GM19455 (cell line): ENCODE measurements around the gene TREML1.

ENCODE experiments used
- ATAC-seq: cut with Tn5 transposase; IDR thresholded peaks from one replicate; pipeline ENCODE4 v1.9.1; 2021; ENCODE audit not compliant: unreplicated experiment

Gene TREML1

DNA sequence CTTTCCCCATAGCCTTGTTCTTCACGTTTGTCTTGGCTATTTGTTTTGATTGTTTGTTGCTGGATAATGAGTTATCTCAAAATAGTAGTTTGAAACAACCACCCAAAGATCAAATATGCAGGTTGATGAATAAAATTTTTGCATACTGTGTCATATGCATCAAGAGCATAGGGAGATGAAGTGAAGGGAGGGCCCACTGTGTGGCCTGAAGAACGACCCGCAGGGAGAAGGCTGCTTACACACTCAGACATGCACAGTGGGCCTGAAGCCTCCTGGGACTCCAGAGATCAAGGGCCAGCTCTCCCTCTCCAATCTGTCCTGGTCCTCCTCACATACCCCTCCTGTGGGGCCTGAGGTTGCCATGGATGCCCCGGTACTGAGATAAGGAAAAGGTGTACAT is 25.0 kb upstream of the TREML1 start:
- no peak for ATAC-seq

DNA sequence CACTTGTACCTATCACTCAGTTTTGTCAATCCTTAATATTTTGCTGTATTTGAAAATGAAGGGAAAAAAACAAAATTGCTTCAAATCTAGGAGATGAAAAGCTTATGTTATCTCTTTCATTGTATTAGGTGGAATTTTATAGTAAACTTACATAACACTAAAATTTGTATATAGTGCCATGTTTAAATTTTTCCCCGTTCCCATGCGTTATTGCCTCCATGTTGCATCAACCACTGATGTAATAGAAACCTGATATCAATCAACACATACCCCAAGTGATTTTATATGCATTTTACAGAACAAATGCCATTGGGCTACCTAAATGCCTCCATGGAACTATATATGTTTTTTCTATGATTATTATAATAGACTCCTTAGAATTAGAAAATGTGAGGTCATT is 23.5 kb upstream of the TREML1 start:
- no peak for ATAC-seq

DNA sequence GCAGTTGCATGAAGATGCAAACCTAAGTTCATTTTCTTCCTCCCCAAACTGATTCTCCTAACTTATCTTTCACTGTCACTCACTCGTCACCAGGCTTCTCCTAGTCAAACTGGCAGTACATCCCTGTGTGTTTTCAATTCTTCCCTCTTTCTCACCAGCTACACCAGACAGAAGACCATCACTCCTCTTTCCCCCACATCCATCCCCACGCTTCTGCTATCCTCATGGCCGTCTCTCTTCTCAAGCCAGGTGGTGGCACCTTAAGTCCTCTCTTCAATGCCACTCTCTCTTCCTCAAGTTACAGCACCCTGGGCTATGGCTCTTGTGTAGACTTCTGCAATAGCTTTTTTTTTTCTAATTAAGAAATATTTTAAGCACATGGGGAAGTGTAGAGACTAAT is 23.1 kb upstream of the TREML1 start:
- no peak for ATAC-seq

DNA sequence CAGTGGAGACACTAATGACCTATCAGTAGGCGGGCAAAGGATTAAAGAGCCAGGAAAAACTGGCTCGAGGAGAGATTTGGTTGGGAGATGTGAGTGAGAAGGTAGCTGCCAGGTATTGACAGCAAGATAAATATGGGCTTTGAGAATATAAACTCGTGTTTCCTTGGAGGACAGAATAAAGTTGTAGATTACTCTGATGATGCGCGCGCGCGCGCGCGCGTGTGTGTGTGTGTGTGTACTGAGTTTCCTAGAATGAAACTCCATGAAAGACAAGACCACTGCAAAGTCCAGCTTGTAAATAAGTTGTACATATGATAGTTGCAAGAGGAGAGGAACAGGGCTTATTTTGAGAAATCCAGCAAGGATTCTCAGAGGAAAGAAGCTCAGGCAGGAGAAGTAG is 22.0 kb upstream of the TREML1 start:
- ATAC-seq: no peak

DNA sequence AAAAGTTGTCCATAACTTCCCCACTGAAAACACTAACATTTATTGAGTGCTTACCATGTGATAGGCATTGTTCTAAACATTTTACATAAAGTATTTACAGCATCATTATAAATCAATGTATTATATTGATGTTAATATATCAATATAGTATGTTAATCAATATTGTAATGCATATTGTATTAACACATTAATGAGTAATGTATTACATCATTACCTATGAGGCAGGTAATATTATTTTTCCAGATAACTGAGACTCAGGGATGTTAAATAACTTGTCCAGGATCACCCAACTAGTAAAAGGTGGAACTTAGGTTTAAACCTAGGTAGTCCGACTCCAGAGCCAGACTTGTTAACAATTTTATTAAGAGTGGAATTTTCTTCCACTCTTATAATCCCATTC is 20.9 kb upstream of the TREML1 start:
- ATAC-seq: no peak

DNA sequence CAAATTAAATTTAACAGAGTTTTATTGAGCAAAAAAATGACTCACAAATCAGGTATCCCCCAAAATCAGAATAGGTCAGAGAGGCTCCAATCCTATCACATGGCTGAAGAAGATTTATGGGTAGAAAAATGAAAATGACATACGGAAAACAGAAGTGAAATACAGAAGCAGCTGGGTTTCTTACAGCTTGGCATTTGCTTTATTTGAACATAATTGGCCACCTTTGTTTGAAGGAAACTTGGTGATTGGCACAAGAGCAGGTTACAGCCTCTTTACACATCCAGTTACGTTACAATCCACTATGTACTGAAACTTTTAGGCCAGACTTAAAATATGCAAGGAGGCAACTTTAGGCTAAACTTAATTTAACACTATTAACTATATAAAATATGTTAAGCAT is 20.5 kb upstream of the TREML1 start:
- no peak for ATAC-seq

DNA sequence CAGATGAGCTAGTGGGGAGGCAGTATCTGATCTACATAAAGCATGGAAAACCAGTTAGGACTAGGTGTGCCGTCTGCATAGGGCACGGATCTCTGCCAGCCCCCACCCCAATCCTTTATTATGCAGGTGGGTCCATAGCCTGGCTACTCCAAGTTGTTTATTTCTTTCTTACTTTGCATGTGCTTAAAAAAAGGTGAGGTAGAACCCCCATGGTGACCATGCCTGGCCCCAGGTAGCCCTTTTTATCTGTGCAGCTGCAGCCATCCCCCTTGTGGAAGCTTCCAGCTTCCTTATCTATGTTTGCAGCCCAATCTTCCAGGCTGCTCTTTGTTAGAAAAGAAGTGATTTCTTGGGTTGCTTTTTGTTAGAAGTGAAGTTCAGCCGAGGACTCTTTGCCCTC is 17.8 kb upstream of the TREML1 start:
- no peak for ATAC-seq

DNA sequence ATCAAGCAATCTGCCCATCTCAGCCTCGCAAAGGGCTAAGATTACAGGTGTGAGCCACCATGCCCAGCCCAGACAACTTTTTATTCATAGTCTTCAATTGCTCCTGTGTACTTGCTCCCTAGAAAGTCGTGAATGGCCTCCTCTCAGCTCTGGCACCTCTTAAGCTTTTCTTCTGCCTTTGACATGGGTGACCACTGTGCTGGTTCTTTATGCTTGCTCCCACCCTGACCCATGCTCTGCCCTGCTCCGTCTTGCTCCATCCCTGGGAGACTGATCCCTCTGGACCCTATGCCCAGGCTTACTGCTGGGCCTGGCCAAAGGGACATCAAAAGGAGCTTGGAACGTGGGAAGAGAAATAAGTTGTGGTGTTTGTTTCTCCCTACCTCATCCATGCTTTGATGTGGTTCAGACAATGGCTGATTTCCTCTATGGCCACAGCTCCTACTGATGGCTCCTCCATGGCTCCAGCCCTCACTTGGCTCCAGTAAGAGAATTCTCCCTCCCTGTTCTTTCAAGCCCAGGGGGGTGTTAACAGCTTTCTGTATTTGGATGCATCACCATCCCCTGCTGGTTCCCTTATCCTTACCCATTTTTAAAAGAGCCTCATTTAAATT is 16.5 kb upstream of the TREML1 start:
- ATAC-seq: no peak

DNA sequence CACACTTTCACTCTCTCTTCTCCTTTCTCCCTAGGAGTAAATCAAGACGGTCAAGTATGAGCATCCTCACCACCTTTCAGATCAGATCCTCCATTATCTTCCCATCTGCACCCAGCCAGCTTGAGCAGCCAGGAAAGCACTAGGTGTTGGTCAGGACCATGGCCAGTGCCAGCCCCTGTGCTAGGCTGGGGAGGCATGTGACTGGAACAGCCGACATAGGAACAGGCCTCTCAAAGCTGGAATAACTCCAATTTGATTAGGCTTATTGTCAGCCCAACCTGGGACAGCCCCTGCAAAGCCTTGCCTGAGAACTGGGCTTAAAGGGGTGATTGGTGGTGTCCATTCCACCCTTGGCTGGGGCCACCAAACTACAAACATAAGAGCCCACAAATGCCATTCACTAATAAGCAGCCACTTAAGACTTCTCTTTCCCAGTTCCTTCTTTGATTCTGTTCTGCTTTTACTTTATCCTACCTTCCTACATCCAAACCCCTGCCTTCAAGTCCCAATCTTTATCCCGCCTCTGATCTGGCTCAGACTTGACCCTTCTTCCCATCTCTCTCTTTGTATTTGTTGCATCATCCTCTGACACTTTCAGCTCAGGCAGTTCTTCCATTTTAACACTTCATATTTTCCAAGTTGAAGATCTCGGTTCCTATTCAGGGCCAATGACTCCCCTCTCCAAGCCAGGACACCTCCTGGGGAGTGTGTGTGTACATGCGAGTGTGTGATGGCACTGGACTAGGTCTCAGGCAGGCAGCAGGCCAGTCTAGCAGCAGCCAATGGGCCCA is 13.2 kb upstream of the TREML1 start:
- no peak for ATAC-seq

DNA sequence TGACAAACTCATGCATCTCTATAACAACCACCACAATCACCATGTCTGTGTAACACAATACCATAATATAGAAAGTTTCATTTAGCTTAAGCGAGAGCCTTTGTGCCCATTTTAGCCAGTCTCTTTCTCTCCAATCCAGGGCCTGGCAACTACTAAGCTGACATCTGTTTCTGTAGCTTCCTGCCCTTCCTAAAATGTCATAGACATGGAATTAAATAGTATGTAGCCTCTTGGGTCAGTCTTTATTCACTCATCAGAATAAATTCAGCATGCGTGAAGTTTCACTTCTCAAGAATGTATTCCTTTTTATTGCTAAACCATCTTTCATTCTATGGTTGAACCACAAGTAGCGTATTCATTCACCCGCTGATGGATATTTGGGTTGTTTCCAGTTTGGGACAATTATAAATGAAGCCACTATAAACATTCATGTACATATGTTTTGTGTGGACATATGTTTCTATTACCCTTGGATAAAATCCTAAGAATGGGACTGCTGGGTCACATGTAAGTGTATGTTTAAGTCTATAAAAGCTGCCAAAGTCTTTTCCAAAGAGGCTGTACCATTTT is 10.5 kb upstream of the TREML1 start:
- ATAC-seq: no peak

DNA sequence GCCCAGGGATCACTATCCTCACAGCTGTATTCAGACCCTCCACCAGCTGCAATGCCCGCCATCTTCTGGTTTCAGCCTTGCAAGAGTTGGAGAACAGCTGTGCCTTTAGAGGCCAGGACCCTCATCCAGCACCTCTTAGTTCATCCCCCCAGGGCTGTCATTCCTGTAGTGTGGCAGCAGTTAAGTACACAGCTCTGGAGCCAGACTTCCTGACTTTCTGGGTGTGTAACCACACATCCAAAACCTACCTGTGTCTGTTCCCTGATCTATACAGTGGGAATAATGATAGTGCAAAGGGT is 9.2 kb upstream of the TREML1 start:
- ATAC-seq: no peak

DNA sequence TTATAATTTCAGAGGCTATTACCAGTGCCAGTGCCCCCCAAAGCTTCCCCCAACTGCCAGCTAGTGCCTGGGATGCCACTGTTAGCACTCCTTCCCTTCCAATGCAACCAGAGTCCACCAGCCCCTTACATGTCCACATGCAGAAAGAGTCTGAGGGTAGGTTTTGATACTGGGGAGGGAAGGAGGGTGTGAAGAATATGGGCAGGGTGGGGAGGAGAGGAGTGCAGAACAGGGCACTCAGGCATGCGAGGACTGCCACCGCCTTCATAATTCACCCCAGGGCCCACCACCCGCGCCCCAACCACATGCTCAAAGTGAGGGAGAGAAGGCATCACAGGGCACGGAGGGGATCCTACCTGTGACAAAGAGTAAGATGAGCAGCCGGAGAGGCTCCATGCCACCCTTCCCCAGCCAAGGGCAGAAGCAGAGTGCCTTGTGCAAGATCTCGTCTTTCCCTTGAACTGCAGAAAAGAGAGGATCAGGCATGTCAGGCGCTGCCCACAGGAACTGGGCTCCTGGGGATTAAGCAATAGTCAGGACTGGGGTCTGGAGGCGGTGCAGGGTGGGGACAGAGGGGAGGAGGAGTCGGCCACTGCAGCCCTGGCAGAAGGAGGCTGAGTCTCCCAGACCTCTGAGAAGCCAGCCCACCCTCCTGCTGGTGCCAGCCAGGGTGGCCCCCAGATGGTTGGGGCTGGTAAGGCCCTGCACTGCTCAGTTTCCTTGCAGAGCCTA is 8.7 kb upstream of the TREML1 start, which contains the start of gene TREM2:
Gene TREM2 (minus strand): TSS at position 430 of the 732 bp plus-strand sequence. CDS start 34 bp downstream, at position 396.
- no peak for ATAC-seq

DNA sequence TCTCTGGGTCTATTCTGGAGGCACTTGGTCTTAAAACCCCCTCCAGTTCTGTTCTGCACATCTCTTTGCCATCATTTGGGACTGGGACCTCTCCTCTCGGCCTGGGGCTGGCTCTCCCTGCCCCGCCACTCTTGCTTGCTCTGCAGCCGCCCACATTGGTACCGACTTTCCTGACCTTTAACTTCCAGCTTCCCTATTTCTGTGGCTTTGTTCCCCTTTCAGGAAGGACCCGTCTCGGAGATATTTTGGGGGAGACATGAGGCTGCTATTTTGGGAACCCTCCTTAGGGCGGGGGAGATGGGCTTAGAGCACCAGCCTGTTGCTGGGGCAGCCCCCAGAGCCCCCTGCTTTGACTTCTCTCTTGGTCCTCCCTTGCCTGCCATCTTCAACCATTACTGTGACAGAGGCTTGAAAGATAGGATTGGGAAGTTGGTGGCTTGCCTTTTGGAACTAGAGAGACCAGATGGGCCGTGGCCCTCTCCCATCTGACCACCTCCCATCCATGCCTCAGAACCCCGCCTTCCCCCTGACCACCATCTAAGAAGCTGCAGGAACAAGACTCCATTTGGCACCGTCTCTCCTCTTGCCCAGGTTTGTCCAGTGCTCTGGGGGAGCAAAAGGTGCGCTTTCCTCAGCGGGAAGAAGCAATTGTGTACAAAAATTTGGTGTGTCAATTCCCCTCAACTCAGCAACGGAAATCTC is 7.9 kb upstream of the TREML1 start:
- ATAC-seq: no peak

DNA sequence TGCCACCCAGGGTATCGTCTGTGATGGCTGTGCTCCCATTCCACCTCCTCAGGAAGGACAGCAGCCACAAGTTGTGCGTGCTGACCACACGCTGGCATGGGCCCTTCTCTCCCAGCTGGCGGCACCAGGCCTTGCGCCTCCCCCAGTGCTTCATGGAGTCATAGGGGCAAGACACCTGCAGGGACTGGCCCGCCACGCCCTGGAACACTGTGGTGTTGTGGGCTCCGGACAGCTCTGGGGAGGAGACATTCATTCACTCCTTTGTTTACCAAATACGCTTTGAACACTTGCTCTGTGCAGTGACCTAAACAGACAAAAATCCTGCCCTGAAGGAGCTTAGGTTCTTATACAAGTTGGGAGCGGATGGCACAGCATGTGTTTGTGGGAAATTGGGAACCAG is 7.2 kb upstream of the TREML1 start:
- no peak for ATAC-seq

DNA sequence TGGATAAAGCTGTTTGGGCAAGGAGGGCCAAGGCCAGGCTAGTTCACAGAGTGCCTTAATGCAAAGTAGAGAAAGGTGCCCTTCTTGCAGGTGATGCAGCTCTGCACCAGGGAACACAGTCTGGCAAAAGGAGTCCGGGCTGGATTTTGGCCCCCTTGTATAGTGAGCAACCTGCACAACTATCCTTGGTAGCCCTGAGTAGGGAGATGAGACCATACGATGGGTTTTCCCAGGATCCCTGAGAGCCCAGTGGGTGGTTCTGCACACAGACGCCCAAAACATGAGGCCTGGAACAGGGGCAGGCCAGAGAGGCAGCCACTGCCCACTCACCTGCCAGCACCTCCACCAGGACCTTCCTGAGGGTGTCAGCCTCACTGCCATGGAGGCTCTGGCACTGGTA is 6.8 kb upstream of the TREML1 start:
- no peak for ATAC-seq

DNA sequence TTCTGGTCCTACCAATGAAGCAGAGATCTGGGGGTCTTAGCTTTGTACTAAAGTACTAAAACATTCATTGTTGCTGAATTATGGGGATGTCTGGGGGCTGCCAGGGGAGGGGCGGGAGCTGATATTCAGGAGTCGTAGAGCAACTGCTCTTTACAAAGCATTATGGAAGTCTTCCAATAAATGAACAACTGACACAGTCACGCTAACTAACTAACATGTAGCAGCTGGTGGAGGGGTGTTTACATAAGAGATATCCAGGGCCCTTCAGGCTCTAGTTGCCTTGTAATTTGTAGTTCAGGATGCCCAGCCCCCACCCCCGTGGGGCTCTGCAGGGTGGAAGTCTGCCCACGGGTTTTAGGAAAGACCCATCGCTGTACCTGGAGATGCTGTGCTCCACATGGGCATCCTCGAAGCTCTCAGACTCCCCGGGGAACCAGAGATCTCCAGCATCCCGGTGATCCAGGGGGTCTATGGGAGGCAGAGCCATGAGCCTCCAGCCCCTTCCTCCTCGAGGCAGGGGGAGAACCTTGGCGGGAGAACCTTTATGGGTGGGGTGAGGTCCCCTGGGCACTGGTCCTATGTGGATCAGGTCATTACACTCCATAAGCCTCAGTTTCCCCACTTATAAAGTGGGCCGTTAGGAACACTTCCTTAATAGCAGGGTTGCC is 5.4 kb upstream of the TREML1 start:
- ATAC-seq: no peak

DNA sequence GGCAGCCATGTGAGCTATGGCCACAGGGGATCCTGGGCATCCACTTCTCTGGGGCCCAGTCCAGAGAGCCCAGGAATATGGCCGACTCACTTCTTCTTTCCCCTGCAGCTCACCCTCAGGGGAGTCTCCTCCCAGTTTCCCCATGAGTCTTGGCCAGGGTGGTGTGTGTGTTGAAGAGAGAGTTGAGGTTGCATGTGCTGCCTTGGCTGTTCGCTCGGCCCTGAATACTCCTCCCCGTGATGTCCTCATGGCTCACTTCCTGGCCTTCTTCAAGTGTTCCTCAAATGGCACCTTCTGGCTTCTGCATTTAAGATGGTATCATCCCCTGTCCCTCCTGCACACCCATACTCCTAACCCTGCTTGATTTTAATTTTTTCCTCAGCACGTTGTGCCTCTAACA is 3.2 kb upstream of the TREML1 start:
- no peak for ATAC-seq

DNA sequence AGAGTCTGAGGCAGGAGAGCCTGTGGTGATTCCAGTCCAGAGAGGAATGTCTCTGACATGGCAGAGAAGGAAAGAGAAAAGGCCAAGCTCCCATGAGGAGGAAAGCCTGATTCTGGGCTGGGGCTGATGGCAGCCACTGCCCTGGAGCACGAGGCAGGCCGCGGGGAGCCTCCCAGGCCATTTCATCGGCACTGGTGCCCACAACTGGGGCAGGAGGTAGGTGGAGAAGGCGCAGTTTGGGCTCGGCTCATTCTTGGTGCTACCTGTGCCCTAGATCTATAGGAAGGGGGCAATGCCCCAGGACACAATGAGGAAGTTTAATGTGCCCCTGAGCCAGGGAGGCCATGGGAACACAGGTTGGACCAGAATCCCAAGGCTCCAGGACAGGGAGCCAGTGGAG is 2.6 kb upstream of the TREML1 start:
- no peak for ATAC-seq

DNA sequence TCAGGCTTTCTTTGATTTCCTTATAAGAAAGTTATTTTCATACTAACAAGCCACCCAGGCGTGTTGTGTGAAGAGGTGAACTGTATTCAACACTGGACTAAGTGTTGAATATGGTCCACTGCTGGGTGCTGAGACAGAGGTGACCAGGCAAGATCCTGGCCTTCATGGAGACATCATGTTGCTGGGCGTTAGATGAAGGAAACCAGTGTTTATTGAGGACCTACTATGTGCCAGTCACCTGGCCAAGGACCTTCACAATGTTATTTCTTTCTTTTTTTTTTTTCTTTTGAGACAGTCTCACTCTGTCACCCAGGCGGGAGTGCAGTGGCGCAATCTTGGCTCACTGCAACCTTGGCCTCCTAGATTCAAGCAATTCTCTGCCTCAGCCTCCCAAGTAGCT is 1.9 kb upstream of the TREML1 start:
- no peak for ATAC-seq

DNA sequence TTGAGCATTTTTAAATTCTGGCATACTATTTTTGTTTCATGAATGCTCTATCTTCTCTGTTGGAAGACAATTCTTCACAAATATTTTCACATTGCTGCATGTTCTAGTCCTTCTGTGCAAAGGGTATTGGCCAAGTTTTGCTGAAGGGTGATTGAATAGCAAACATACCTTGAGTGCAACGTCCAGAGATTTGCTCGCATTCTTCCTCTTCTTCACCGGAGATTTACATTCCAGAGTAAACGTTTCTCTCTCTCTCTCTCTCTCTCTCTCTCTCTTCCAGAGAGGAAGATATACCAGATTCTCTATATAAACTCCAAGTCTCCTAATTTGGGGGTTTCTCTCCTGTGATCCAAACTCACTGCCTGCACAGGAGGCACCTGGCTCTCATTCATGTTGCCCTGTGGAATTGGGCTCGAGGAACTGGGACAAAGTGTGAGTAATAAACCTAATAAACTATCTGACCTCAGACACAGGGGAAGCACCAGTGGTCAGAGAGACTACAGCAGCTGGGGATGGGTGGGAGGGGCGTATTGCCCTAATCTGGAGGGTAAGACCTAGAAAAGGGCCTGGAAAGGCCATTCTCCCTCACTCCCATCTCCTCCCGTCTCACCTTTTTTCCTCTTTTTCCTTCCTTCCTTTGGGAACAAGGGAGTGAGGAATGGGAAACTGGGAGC is 1.1 kb upstream of the TREML1 start:
- no peak for ATAC-seq
